Heart left ventricle (tissue), 13 donors: ENCODE measurements around the gene BRMS1L.

Experiments used
- POLR2A ChIP-seq, 2 donors: fragments of 450-650 bp; IDR thresholded peaks; one replicate each; pipeline ENCODE4 v1.6.1; 2017; ENCODE audit warnings: antibody characterized with exemption in 2 of 2, mild to moderate bottlenecking in 2 of 2, moderate library complexity in 2 of 2
- TF ChIP-seq, protein P1 (sequence below), 12 donors: fragments of 200-600 bp; sonication (generic) in 4 of 12; IDR thresholded peaks; one replicate each; pipeline versions ENCODE4 v1.5.0 to v1.8.0; 2018 to 2022; ENCODE audit warnings: antibody characterized with exemption in 12 of 12, mild to moderate bottlenecking in 5 of 12
- donor health status: ischemic (EF 13 %, LVEDD 7.1; RV severe dilation, severe dysfunction).
- donor health status: DM: no; HTN: yes; CAD: no.
- donor health status: DM: no; HTN: no; CAD: no.
- donor health status: ischemic (EF 25% LVEDD 6.9; RV normal size, moderate dysfunction).
- donor health status: ischemic (EF 25% LVEDD 5.7; RV mildly dilated, moderate dysfunction).
- donor health status: ischemic (EF 35%, LVEDD 5.7; RV mildly dilated, moderate dysfunction).
- donor health status: nonischemic (EF 11% LVEDD 7.7; RV severe dilation, severe dysfunction).
- donor health status: DM: yes; HTN: yes; CAD: no.
- donor health status: PGD.
- donor health status: ischemic (EF 29% LVEDD 5.4; RV normal size, mild dysfunction).
- donor health status: nonischemic (EF 23%, LVEDD 6.1; RV moderate dilation, normal function).

DNA sequence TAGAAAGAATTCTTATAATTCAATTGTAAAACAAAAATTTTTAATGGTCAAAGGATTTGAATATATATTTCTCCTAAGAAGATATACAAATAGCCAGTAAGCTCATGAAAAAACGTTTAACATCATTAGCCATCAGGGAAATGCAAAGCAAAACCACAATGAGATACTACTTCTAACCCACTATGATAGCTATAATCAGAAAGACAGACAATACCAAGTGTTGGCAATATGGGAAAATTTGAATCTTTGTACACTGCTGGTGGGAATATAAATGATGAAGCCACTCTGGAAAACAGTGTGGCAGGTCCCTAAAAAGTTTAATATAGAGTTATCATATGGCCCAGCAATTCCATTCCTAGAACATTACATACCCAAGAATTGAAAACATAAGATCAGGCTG is 42.4 kb upstream of the BRMS1L start:
- TF ChIP-seq, protein P1, sequence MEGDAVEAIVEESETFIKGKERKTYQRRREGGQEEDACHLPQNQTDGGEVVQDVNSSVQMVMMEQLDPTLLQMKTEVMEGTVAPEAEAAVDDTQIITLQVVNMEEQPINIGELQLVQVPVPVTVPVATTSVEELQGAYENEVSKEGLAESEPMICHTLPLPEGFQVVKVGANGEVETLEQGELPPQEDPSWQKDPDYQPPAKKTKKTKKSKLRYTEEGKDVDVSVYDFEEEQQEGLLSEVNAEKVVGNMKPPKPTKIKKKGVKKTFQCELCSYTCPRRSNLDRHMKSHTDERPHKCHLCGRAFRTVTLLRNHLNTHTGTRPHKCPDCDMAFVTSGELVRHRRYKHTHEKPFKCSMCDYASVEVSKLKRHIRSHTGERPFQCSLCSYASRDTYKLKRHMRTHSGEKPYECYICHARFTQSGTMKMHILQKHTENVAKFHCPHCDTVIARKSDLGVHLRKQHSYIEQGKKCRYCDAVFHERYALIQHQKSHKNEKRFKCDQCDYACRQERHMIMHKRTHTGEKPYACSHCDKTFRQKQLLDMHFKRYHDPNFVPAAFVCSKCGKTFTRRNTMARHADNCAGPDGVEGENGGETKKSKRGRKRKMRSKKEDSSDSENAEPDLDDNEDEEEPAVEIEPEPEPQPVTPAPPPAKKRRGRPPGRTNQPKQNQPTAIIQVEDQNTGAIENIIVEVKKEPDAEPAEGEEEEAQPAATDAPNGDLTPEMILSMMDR (IDR thresholded peaks at IDR 0.05) = no peak
- TF ChIP-seq POLR2A (IDR thresholded peaks at IDR 0.05) = no peak
